HFFc6 (cell line): Measurements from ENCODE around the gene NEK9. TPM values are rescaled to one million over a fixed set of nuclear protein-coding genes. Genes with fewer than 3 reads are reported as not detected.

Experiments
- DNase-seq: peaks from one replicate; pipeline ENCODE4 v3.0.0-alpha.2; 2018
- H3K27ac Mint-ChIP-seq: 2 replicates; pipeline ENCODE4 v1.8.0; 2020; ENCODE audit warnings: mild to moderate bottlenecking, mixed read lengths
- H3K27me3 Mint-ChIP-seq: 2 replicates; pipeline ENCODE4 v1.8.0; 2021; ENCODE audit warnings: mild to moderate bottlenecking, moderate library complexity, mixed read lengths; ENCODE audit not compliant: insufficient read depth
- H3K36me3 Mint-ChIP-seq: 2 replicates; pipeline ENCODE4 v1.8.0; 2021; ENCODE audit warnings: low read depth, mixed read lengths
- H3K4me1 Mint-ChIP-seq: 2 replicates; pipeline ENCODE4 v1.8.0; 2020; ENCODE audit warnings: low read depth, mixed read lengths
- H3K4me3 Mint-ChIP-seq: 2 replicates; pipeline ENCODE4 v1.8.0; 2020; ENCODE audit warnings: mild to moderate bottlenecking, moderate library complexity, mixed read lengths
- H3K9me3 Mint-ChIP-seq: 2 replicates; pipeline ENCODE4 v1.8.0; 2020; ENCODE audit warnings: mild to moderate bottlenecking, mixed read lengths
- total RNA-seq, 6 experiments: library from RNA; stranded (reverse); fragmentation: NEBNext Ultra II Directional; extraction: Animal tissue kit (Norgen Biotek cat#: 25700); gene quantifications; 2 replicates in 1 of 6; 3 replicates in 5 of 6; pipeline ENCODE4 v1.2.3, GENCODE V29; 2021
- TF ChIP-seq, protein P1 (sequence below): fragments of 200-600 bp; sonication (generic); IDR thresholded peaks from 2 replicates; pipeline ENCODE4 v1.5.0; 2021; ENCODE audit warnings: antibody characterized with exemption, mild to moderate bottlenecking

The NEK9 gene
- total RNA-seq, 6 experiments from 2014 or later, result 67.6 to 79.4 (median 69.4) TPM

DNA sequence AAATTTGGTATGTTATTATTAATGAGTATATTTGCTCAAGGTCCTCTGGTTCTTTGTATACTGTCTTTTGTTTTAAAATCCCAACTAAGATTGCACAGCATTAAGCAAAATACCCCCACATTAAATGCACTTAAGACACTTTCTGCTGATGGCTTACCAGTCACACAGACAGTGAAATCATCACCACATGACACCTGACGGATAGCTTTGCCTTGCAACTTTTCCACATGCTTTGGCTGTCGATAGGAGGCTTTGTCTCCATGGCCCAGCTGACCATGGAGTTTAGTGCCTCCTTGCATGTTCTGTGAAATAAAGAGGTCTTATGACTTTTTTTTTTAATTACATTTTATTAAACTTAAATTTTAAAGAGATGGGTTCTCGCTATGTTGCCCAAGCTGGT is 19.7 kb downstream of the NEK9 start:
- TF ChIP-seq, protein P1, sequence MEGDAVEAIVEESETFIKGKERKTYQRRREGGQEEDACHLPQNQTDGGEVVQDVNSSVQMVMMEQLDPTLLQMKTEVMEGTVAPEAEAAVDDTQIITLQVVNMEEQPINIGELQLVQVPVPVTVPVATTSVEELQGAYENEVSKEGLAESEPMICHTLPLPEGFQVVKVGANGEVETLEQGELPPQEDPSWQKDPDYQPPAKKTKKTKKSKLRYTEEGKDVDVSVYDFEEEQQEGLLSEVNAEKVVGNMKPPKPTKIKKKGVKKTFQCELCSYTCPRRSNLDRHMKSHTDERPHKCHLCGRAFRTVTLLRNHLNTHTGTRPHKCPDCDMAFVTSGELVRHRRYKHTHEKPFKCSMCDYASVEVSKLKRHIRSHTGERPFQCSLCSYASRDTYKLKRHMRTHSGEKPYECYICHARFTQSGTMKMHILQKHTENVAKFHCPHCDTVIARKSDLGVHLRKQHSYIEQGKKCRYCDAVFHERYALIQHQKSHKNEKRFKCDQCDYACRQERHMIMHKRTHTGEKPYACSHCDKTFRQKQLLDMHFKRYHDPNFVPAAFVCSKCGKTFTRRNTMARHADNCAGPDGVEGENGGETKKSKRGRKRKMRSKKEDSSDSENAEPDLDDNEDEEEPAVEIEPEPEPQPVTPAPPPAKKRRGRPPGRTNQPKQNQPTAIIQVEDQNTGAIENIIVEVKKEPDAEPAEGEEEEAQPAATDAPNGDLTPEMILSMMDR, result no peak
- Mint-ChIP-seq H3K36me3 (peaks cover 12% of the 10 kb centered on the region), H3K4me1 (no peaks in the 10 kb centered on the region), H3K27ac (no peak overlapping the region), H3K4me3 (no peak overlapping the region), H3K9me3 (no peaks in the 10 kb centered on the region), H3K27me3 (peaks cover 1% of the 10 kb centered on the region; the same call in 1 of the 2 replicates)
- no peak for DNase-seq

DNA sequence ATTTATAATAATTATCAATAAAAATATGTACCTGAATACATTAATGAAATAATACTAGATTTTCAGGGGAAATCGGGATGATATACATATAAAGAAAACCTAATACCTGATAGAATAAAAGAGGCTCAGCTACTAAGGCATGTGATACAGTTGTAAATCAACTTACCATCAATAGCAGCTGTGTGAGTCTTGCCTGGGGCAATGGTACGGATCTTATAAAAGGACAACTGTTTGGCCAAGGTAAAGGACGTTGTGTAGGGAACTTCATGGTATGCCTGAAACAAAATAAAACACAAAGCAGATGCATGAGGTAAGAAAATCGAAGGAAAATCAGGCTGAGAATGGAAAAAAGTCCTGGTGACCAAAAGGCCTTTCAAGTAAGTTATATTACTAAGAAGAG is 25.4 kb downstream of the NEK9 start:
- peaks cover 22% of the 10 kb centered on the region for H3K36me3 Mint-ChIP-seq
- DNase-seq, result no peak
- no peak overlapping the region; the same call in 1 of the 2 replicates for H3K27ac Mint-ChIP-seq
- H3K4me3 Mint-ChIP-seq, result no peak overlapping the region
- TF ChIP-seq, protein P1, result no peak
- peaks cover 1% of the 10 kb centered on the region; the same call in 1 of the 2 replicates for H3K27me3 Mint-ChIP-seq
- no peaks in the 10 kb centered on the region for H3K9me3 Mint-ChIP-seq
- H3K4me1 Mint-ChIP-seq, result no peaks in the 10 kb centered on the region

DNA sequence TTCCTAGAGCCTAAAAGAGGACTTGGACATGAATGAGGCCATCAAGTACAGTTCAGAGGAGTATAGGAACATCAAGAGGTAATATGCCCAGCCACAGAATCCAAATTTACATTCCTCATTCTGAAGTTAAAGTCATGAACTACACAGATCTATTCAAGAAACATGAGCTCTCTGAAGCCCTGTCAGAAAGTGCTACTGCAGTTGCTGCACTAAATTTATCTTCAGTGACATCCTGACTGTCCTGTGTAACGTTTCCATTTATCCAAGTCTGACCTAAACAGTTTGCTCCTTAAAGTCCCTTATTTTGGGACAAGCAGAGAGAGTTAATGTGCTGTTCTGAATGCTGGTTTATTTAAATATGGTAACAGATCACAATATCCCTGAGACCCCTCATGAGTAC is 28.2 kb downstream of the NEK9 start:
- Mint-ChIP-seq H3K27ac (no peak overlapping the region), H3K4me3 (no peak overlapping the region), H3K27me3 (no peaks in the 10 kb centered on the region), H3K4me1 (no peaks in the 10 kb centered on the region), H3K36me3 (peaks cover 27% of the 10 kb centered on the region), H3K9me3 (no peaks in the 10 kb centered on the region)
- no peak for DNase-seq
- TF ChIP-seq, protein P1, result no peak

DNA sequence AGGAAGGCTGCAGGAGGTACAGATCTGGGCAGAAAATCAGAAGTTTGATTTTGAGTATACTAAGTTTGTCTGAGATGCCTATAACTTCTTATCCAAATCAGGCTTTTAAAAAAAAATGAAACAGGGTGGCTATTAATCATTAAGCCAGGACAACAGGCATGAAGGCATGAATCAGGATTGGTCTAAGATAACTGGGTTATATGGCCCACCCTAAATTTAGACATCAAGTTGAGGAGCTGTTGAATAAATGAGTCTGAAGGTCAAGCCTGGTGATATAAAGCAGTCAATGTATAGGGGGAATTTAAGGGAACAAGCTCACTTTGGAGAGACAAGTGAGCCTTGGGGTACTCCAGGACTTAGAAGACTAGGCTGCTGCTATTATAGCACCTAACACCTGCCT is 28.6 kb downstream of the NEK9 start:
- Mint-ChIP-seq H3K36me3 (peaks cover 27% of the 10 kb centered on the region), H3K27me3 (no peaks in the 10 kb centered on the region), H3K4me1 (no peaks in the 10 kb centered on the region), H3K27ac (no peak overlapping the region), H3K9me3 (no peaks in the 10 kb centered on the region), H3K4me3 (no peak overlapping the region)
- DNase-seq, result no peak
- TF ChIP-seq, protein P1, result no peak

DNA sequence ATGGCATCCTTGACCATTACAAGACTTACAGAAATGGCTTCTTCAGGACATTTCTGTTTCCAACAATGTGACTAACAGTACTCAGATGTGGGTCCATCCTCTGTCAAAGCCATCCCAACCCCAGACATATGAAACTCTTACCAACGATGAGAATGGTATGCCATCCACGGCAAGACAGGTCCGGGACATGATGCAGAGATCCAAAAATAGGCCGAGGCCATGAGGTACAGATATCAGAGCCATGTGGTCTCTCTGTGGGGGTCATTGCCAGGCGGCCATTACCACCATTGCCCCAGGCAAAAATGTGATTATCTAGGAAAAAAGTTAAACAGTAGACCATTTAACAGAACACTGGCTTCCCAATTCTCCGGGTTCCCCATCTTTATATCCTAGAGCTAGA is 29.9 kb downstream of the NEK9 start:
- Mint-ChIP-seq H3K9me3 (no peaks in the 10 kb centered on the region), H3K27ac (no peak overlapping the region), H3K27me3 (no peaks in the 10 kb centered on the region), H3K4me1 (no peaks in the 10 kb centered on the region), H3K4me3 (no peak overlapping the region), H3K36me3 (peaks cover 24% of the 10 kb centered on the region)
- TF ChIP-seq, protein P1, result no peak
- DNase-seq, result no peak

DNA sequence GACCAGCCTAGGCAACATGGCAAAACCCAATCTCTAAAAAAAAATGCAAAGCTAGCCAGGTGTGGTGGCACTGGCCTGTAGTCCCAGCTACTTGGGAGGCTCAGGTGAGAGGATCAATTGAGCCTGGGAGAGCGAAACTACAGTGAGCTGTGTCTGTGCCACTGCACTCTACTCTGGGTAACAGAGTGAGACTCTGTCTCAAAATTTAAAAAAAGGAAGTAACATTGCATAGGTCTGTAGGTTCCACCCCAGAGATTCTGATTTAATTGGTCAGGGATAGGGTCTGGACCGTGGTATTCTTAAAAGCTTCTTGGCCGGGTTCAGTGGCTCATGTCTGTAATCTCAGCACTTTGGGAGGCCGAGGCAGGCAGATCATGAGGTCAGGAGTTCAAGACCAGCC is 31.2 kb downstream of the NEK9 start:
- no peaks in the 10 kb centered on the region for H3K9me3 Mint-ChIP-seq
- H3K36me3 Mint-ChIP-seq, result peaks cover 24% of the 10 kb centered on the region
- no peak overlapping the region for H3K4me3 Mint-ChIP-seq
- DNase-seq, result no peak
- H3K4me1 Mint-ChIP-seq, result peaks cover 7% of the 10 kb centered on the region
- no peak overlapping the region for H3K27ac Mint-ChIP-seq
- H3K27me3 Mint-ChIP-seq, result no peaks in the 10 kb centered on the region
- TF ChIP-seq, protein P1, result no peak
